ENCODE measurements around the gene UHRF1.

UHRF1 gene

GRCh38 chr19:4988770-4989251 is 79.5 kb downstream of the UHRF1 start:
- DNase-seq (ENCODE audit: low read depth in 3 of 3): no peak

GRCh38 chr19:4990306-4990705 is 81.0 kb downstream of the UHRF1 start:
- no peak for DNase-seq (ENCODE audit: low read depth in 3 of 3)

DNA sequence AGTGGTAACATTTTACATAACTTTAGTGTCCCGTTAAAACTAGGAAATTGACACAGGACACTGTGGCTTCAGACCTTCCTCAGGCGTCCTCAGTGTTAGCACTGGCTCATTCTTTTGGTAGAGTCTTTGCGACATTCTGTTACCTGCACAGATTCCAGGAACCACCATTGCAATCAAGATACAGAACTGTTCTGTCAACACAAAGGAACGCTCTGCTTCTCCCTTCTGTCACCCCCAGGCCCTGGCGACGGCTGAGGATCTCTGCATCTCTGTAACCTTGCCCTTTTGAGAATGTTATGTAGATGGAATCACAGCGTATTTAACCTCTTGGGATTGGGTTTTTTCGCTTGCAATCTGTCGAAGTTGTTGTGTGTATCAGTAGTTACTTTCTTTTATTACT is 82.2 kb downstream of the UHRF1 start:
- DNase-seq (ENCODE audit: low read depth in 3 of 3): no peak

DNA sequence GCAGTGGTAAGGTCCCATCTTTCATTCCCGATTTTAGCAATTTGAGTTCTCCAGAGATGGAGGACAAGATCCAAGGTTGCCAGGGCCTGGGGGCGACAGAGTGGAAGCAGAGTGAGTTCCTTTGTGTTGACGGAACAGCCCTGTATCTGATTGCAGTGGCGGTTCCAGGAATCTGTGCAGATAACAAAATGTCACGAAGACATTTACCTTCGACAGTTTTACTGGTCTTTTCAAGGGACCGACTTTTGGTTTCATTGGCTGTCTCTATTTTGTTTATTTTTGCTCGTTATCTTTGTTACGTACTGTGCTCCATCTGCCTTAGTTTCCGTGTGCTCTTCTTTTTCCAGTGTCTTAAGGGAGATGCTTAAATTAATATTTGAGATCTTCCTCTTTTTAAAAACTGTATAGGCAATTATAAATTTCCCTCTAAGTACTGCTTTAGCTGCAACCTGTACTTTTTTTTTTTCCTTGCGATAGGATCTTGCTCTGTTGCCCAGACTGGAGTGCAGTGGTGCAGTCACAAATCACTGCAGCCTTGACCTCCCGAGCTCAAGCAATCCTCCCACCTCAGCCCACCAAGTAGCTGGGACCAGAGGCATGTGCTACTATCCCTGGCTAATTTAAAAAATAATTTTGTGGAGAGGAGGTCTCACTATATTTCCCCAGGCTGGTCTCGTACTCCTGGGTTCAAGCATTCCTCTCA is 82.8 kb downstream of the UHRF1 start:
- DNase-seq (ENCODE audit: low read depth in 3 of 3): no peak

DNA sequence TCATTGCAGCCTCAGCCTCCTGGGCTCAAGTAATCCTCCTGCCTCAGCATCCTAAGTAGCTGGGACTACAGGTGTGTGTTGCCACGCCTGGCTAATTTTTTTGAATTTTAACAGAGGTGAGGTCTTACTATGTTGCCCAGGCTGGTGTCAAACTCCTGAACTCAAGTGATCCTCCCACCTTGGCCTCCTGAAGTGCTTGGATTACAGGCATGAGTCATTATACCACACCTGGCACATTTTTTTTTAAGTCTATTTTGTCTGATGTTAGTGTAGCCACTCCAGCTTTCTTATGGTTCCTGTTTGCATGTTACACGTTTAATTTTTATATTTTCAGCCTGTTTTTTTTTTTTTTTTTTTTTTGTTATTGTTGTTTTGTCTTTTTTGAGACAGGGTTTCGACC is 84.4 kb downstream of the UHRF1 start:
- no peak for DNase-seq (ENCODE audit: low read depth in 3 of 3)

- DNase-seq (ENCODE audit: low read depth in 3 of 3): no peak
These were observed 87.4 kb downstream of the UHRF1 start for GRCh38 chr19:4996701-4997100.

- no peak for DNase-seq (ENCODE audit: low read depth in 3 of 3)
These were observed 88.0 kb downstream of the UHRF1 start for GRCh38 chr19:4997297-4997696.

- DNase-seq (ENCODE audit: low read depth in 3 of 3): no peak
These were observed 90.9 kb downstream of the UHRF1 start for GRCh38 chr19:5000120-5000611.

GRCh38 chr19:5001615-5002014 is 92.3 kb downstream of the UHRF1 start:
- DNase-seq (ENCODE audit: low read depth in 3 of 3): peak; percentile 6 to 39 (median 8)

- DNase-seq (ENCODE audit: low read depth in 3 of 3): no peak
These were observed 92.8 kb downstream of the UHRF1 start for GRCh38 chr19:5002143-5002542.

DNA sequence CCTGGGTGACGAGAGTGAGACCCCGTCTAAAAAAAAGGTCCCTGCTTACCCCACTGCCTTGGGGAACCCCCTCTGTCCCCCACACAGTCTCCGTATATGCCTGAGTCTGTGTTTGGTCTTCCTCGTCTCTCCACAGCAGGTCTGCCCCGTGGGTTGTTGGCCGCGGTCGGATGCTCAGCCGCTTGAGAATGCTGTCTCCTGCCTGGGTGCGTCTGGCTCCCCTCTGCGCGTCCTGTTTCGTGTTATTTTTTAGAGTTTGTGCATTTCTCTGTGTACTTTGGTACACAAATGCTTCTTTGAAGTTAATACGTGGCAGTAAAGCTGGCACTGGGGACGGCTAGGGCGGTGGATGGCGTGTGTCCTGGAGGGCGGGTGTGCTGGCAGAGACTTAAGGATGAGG is 94.5 kb downstream of the UHRF1 start:
- no peak for DNase-seq (ENCODE audit: low read depth in 3 of 3)

GRCh38 chr19:5005096-5005495 is 95.8 kb downstream of the UHRF1 start:
- DNase-seq (ENCODE audit: low read depth in 3 of 3): no peak

DNA sequence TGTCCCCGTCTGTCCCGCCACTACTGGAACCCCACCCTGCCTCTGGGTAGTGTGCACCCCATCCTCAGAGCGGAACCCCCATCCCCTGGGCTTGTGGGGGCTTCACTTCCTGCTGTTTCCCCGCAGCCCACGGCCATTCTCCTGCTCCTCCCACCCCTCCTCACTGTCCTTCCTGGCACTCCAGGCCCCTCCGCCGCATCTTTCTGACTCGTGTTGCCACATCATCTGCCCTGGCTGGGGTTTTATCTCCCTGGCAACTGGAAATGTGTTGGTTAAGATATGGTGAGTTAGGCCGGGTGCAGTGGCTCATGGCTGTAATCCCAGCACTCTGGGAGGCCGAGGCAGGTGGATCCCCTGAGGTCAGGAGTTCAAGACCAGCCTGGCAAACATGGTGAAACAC is 96.9 kb downstream of the UHRF1 start:
- DNase-seq (ENCODE audit: low read depth in 3 of 3): no peak

- no peak for DNase-seq (ENCODE audit: low read depth in 3 of 3)
These were observed 97.5 kb downstream of the UHRF1 start for GRCh38 chr19:5006821-5007220.
